MM.1S (cell line): ENCODE measurements around the gene CCDC6.

Source experiments
- DNase-seq: peaks from one replicate; pipeline ENCODE4 v3.0.0-alpha.2; 2015
- H2AFZ ChIP-seq: fragments of 300-600 bp; sonication (generic); 2 replicates; pipeline ENCODE4 v1.6.0; 2016; ENCODE audit warnings: antibody characterized with exemption, low read length
- H3F3A ChIP-seq: fragments of 300-600 bp; sonication (generic); 2 replicates; pipeline ENCODE4 v1.6.1; 2016; ENCODE audit warnings: mild to moderate bottlenecking, antibody characterized with exemption, low read length, moderate library complexity, mixed read lengths; ENCODE audit not compliant: insufficient read depth
- H3K27ac ChIP-seq: fragments of 300-600 bp; sonication (generic); 2 replicates; pipeline ENCODE4 v1.5.1; 2016; ENCODE audit warnings: mild to moderate bottlenecking, low read length
- H3K27me3 ChIP-seq: fragments of 300-600 bp; sonication (generic); replicated peaks from 2 replicates; pipeline ENCODE4 v1.6.0; 2016; ENCODE audit warnings: low read length; ENCODE audit not compliant: insufficient read depth
- H3K36me3 ChIP-seq: fragments of 300-600 bp; sonication (generic); replicated peaks from 2 replicates; pipeline ENCODE4 v1.6.1; 2016; ENCODE audit warnings: mild to moderate bottlenecking, low read length, mixed read lengths; ENCODE audit not compliant: insufficient read depth
- H3K4me1 ChIP-seq: fragments of 300-600 bp; sonication (generic); 2 replicates; pipeline ENCODE4 v1.6.1; 2016; ENCODE audit warnings: low read length, mixed read lengths
- H3K4me2 ChIP-seq: fragments of 300-600 bp; sonication (generic); 2 replicates; pipeline ENCODE4 v1.6.0; 2016; ENCODE audit warnings: low read depth, low read length
- H3K4me3 ChIP-seq: fragments of 300-600 bp; sonication (generic); 2 replicates; pipeline ENCODE4 v1.5.1; 2016; ENCODE audit warnings: low read length, mixed read lengths
- H3K79me2 ChIP-seq: fragments of 300-600 bp; sonication (generic); 2 replicates; pipeline ENCODE4 v1.6.1; 2016; ENCODE audit warnings: mixed run types, low read length, mixed read lengths
- H3K9ac ChIP-seq: fragments of 300-600 bp; sonication (generic); 2 replicates; pipeline ENCODE4 v1.6.1; 2016; ENCODE audit warnings: low read length, mixed read lengths
- H3K9me2 ChIP-seq: fragments of 300-600 bp; sonication (generic); replicated peaks from 2 replicates; pipeline ENCODE4 v1.6.1; 2016; ENCODE audit warnings: mild to moderate bottlenecking, low read length, mixed read lengths; ENCODE audit not compliant: insufficient read depth
- H3K9me3 ChIP-seq: fragments of 300-600 bp; sonication (generic); replicated peaks from 2 replicates; pipeline ENCODE4 v1.6.1; 2016; ENCODE audit warnings: mild to moderate bottlenecking, low read length, mixed read lengths; ENCODE audit not compliant: insufficient read depth
- H4K20me1 ChIP-seq: fragments of 300-600 bp; sonication (generic); 2 replicates; pipeline ENCODE4 v1.6.1; 2016; ENCODE audit warnings: mild to moderate bottlenecking, low read length, moderate library complexity, mixed read lengths; ENCODE audit not compliant: insufficient read depth
- EZH2 ChIP-seq: fragments of 300-600 bp; sonication (generic); optimal IDR thresholded peaks from 2 replicates; pipeline ENCODE3; 2017; ENCODE audit warnings: low read depth, mild to moderate bottlenecking, antibody characterized with exemption, low read length, mixed read lengths
- EZH2phosphoT487 ChIP-seq: fragments of 300-600 bp; sonication (generic); IDR thresholded peaks from 2 replicates; pipeline ENCODE4 v1.6.1; 2018; ENCODE audit warnings: antibody characterized with exemption, low read length
- TF ChIP-seq, protein P1 (sequence below): fragments of 300-600 bp; sonication (generic); IDR thresholded peaks from 2 replicates; pipeline ENCODE4 v1.5.1; 2016; ENCODE audit warnings: antibody characterized with exemption, low read length, mixed read lengths

Gene CCDC6

DNA sequence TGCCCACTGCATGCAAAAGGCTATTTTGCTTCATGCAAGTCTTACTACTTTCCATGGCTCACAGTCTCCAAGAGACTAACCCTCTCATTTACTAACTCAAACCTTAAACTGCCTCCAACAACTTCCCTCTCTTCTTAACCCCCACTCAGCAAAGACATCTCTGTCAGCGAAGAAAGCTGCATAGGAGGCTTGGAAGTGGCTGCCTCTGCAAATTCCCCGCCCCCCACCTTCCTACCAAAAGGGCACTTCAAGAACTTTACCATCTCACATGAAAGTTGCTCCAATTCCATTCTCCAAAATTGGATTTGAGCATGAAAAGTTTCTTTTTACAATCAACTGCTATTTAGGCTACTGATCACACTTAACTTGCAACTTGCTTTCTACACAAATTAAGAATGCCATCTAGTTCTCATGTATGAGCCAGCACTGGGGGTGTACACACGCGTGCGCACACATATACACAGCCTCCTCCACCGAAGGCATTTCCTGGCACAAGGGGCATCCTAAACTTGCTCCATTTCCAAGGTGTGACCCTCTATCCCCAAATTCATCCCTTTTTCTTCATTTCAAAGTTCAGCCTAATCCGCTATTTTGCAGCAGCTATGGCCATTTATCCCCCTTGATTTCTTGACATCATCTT, 1.8 kb downstream of the CCDC6 start:
- no peak for TF ChIP-seq EZH2phosphoT487
- TF ChIP-seq EZH2 = no peak
- TF ChIP-seq, protein P1, sequence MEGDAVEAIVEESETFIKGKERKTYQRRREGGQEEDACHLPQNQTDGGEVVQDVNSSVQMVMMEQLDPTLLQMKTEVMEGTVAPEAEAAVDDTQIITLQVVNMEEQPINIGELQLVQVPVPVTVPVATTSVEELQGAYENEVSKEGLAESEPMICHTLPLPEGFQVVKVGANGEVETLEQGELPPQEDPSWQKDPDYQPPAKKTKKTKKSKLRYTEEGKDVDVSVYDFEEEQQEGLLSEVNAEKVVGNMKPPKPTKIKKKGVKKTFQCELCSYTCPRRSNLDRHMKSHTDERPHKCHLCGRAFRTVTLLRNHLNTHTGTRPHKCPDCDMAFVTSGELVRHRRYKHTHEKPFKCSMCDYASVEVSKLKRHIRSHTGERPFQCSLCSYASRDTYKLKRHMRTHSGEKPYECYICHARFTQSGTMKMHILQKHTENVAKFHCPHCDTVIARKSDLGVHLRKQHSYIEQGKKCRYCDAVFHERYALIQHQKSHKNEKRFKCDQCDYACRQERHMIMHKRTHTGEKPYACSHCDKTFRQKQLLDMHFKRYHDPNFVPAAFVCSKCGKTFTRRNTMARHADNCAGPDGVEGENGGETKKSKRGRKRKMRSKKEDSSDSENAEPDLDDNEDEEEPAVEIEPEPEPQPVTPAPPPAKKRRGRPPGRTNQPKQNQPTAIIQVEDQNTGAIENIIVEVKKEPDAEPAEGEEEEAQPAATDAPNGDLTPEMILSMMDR = no peak
- H3K4me1 ChIP-seq = peaks cover 15% of the 10 kb centered on the region
- peaks cover 15% of the 10 kb centered on the region for H3F3A ChIP-seq
- H3K36me3 ChIP-seq = no peaks in the 10 kb centered on the region
- H3K9me2 ChIP-seq = no peaks in the 10 kb centered on the region
- no peaks in the 10 kb centered on the region for H3K9me3 ChIP-seq
- peak overlapping the region; percentile 70; the same call in 1 of the 2 replicates for H3K4me2 ChIP-seq
- peak overlapping the region; percentile 77; the same call in 1 of the 2 replicates for H3K9ac ChIP-seq
- peaks cover 66% of the 10 kb centered on the region for H3K79me2 ChIP-seq
- DNase-seq = no peak
- H2AFZ ChIP-seq = no peak overlapping the region
- H3K4me3 ChIP-seq = no peak overlapping the region
- H3K27me3 ChIP-seq = no peaks in the 10 kb centered on the region
- H3K27ac ChIP-seq = no peak overlapping the region
- no peaks in the 10 kb centered on the region for H4K20me1 ChIP-seq

DNA sequence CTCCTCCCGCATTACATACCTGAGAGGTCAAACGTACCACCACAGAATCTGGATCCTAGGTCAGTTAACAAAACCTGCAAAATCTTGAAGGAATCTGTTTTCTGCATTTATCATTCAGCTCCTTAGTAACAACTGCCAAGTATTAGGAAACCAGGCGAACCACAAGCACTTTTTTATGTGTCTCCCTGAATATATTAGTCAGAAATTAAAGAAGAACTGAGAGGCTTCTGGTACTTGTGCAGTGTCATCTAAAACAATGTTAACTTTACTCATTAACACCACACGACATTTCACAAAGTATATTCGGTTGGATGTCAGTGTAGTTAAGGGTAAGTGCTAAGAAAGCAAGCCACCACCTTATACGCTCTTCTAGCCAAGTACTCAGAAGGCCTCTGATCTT, 2.5 kb downstream of the CCDC6 start:
- no peaks in the 10 kb centered on the region for H4K20me1 ChIP-seq
- H3K4me3 ChIP-seq = no peak overlapping the region
- no peaks in the 10 kb centered on the region for H3K9me3 ChIP-seq
- H3K4me2 ChIP-seq = no peak overlapping the region
- H3K9me2 ChIP-seq = no peaks in the 10 kb centered on the region
- no peak overlapping the region for H2AFZ ChIP-seq
- no peaks in the 10 kb centered on the region for H3K27me3 ChIP-seq
- H3K36me3 ChIP-seq = no peaks in the 10 kb centered on the region
- no peak for TF ChIP-seq EZH2
- TF ChIP-seq EZH2phosphoT487 = no peak
- TF ChIP-seq, protein P1 = no peak
- peaks cover 15% of the 10 kb centered on the region for H3F3A ChIP-seq
- H3K9ac ChIP-seq = no peak overlapping the region
- no peak overlapping the region for H3K27ac ChIP-seq
- H3K4me1 ChIP-seq = peaks cover 15% of the 10 kb centered on the region
- no peak for DNase-seq
- peaks cover 72% of the 10 kb centered on the region for H3K79me2 ChIP-seq

DNA sequence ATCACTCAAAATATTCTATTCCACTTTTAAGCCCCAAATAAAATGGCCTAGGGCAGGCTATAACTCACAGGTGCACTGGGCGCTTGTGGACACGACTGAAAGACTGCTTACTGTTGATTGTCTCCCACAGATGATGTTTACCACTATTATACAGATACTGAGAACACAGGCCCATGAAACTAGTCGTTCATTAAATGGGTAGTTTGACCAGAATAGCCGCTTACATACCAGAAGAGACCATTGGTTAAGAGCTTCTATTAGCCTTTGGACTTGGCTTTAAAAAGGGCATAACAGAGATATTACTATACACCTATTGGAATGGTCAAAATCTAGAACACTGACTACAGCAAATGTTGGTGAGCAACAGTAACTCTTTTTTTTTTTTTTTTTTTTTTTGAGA, 4.3 kb downstream of the CCDC6 start:
- no peak overlapping the region for H3K4me2 ChIP-seq
- no peaks in the 10 kb centered on the region for H3K36me3 ChIP-seq
- H2AFZ ChIP-seq = no peak overlapping the region
- no peak overlapping the region for H3K9ac ChIP-seq
- peaks cover 6% of the 10 kb centered on the region for H3F3A ChIP-seq
- no peaks in the 10 kb centered on the region for H3K27me3 ChIP-seq
- no peaks in the 10 kb centered on the region for H3K9me3 ChIP-seq
- peaks cover 8% of the 10 kb centered on the region for H3K4me1 ChIP-seq
- H3K9me2 ChIP-seq = no peaks in the 10 kb centered on the region
- no peak overlapping the region for H3K27ac ChIP-seq
- H4K20me1 ChIP-seq = no peaks in the 10 kb centered on the region
- TF ChIP-seq EZH2 = no peak
- no peak for TF ChIP-seq EZH2phosphoT487
- TF ChIP-seq, protein P1 = no peak
- H3K4me3 ChIP-seq = no peak overlapping the region
- no peak for DNase-seq
- H3K79me2 ChIP-seq = peaks cover 88% of the 10 kb centered on the region
